Upper lobe of left lung (tissue), 4 donors: ENCODE data around the gene PTK6.

Source experiments
- EP300 ChIP-seq, 4 donors: sonication (generic); formaldehyde crosslinking; IDR thresholded peaks; one replicate each; pipeline ENCODE4 v1.5.1; 2017; ENCODE audit warnings: antibody characterized with exemption in 4 of 4, control low read depth in 2 of 4
- POLR2A ChIP-seq, 4 donors: fragments of 450-650 bp; IDR thresholded peaks; one replicate each; pipeline ENCODE4 v1.5.1; 2016 to 2017; ENCODE audit warnings: antibody characterized with exemption in 4 of 4, mild to moderate bottlenecking in 2 of 4

DNA sequence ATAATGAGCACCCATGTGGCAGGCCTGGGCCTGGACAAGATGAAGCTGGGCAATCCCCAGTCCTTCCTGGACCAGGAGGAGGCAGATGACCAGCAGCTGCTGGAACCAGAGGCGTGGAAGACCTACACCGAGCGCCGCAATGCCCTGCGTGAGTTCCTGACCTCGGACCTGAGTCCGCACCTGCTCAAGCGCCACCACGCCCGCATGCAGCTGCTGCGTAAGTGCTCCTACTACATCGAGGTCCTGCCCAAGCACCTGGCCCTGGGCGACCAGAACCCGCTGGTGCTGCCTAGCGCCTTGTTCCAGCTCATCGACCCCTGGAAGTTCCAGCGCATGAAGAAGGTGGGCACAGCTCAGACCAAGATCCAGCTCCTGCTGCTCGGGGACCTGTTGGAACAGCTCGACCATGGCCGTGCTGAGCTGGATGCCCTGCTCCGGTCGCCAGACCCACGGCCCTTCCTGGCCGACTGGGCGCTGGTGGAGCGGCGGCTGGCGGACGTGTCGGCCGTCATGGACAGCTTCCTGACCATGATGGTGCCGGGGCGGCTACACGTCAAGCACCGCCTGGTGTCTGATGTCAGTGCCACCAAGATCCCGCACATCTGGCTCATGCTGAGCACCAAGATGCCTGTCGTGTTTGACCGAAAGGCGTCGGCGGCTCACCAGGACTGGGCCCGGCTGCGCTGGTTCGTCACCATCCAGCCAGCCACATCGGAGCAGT, 18.6 kb upstream of the PTK6 start:
- TF ChIP-seq EP300 (IDR thresholded peaks at IDR 0.05) (no peak), POLR2A (IDR thresholded peaks at IDR 0.05) (no peak)
